Endothelial cell of umbilical vein (primary cell): ENCODE data around the gene ACTL10. TPM values are rescaled to one million over a fixed set of nuclear protein-coding genes. Genes with fewer than 3 reads are reported as not detected.

ENCODE experiments used
- BruUV-seq: library from RNA; stranded (reverse); fragments of 400-500 nt; replicated peaks from 2 replicates; lab custom pipeline; 2021; lab: Mats Ljungman, UMichigan
- CTCF ChIA-PET: fragments of 300-600, 350-600 bp; sonication (Branson Sonifier 250); formaldehyde crosslinking; loops from one replicate; lab custom pipeline; 2021; ENCODE audit warnings: antibody characterized with exemption, inconsistent platforms; lab: Charles Lee
- POLR2A ChIA-PET: fragments of 300-600, 350-600 bp; sonication (Branson Sonifier 250); formaldehyde crosslinking; loops from one replicate; lab custom pipeline; 2021; ENCODE audit warnings: antibody characterized with exemption, inconsistent platforms; lab: Charles Lee
- DNase-seq: peaks from one replicate; pipeline ENCODE4 v3.0.0-alpha.2; 2011; ENCODE audit warnings: low read depth, low spot score
- FAIRE-seq: peaks from 2 replicates; lab custom pipeline; 2011; peaks lifted over from hg19 to GRCh38; lab: Jason Lieb, UNC
- H2AFZ ChIP-seq: 2 replicates; pipeline ENCODE4 v1.6.0; 2012; ENCODE audit warnings: low read depth, low read length, control low read depth, inconsistent platforms
- H3K27ac ChIP-seq: 2 replicates; pipeline ENCODE4 v1.5.1; 2011; ENCODE audit warnings: low read depth, mild to moderate bottlenecking, control low read depth, low read length, moderate library complexity; ENCODE audit not compliant: insufficient read depth
- H3K27me3 ChIP-seq, 2 experiments: 2 replicates each; pipeline versions ENCODE4 v1.6.0 to v1.6.1; 2011; ENCODE audit warnings: low read length in 2 of 2, mixed read lengths in 1 of 2; ENCODE audit not compliant: control insufficient read depth in 2 of 2, insufficient read depth in 2 of 2
- H3K36me3 ChIP-seq, 2 experiments: 2 replicates in 1 of 2; 3 replicates in 1 of 2; pipeline ENCODE4 v1.5.1; 2011; ENCODE audit warnings: low read length in 2 of 2, mild to moderate bottlenecking in 1 of 2, moderate library complexity in 1 of 2; ENCODE audit not compliant: control insufficient read depth in 2 of 2, insufficient read depth in 2 of 2; ENCODE audit errors: extremely low read depth in 1 of 2
- H3K4me1 ChIP-seq: 3 replicates; pipeline ENCODE4 v1.5.1; 2011; ENCODE audit warnings: mild to moderate bottlenecking, low read length; ENCODE audit not compliant: control insufficient read depth, insufficient read depth; ENCODE audit errors: extremely low read depth
- H3K4me2 ChIP-seq: 2 replicates; pipeline ENCODE4 v1.6.1; 2011; ENCODE audit warnings: low read length, control low read depth, mixed read lengths; ENCODE audit not compliant: insufficient read depth
- H3K4me3 ChIP-seq, 3 experiments: fragments of 200-600 bp in 1 of 3; sonication (generic), shearing (Covaris generic) in 1 of 3; replicated peaks in 1 of 3; 2 replicates each; pipeline ENCODE4 v1.5.1; 2011 to 2016; ENCODE audit warnings: control low read depth in 3 of 3, low read length in 3 of 3, mild to moderate bottlenecking in 2 of 3, inconsistent platforms in 1 of 3, low read depth in 1 of 3, moderate library complexity in 1 of 3; ENCODE audit not compliant: insufficient read depth in 1 of 3
- H3K79me2 ChIP-seq: 2 replicates; pipeline ENCODE4 v1.6.0; 2012; ENCODE audit warnings: low read length, inconsistent platforms; ENCODE audit not compliant: control insufficient read depth, insufficient read depth
- H3K9ac ChIP-seq: replicated peaks from 2 replicates; pipeline ENCODE3; 2011; ENCODE audit warnings: low read length, control low read depth; ENCODE audit not compliant: insufficient read depth; ENCODE audit errors: extremely low read depth
- H3K9me1 ChIP-seq: replicated peaks from 3 replicates; pipeline ENCODE4 v1.6.0; 2011; ENCODE audit warnings: mild to moderate bottlenecking, low read length; ENCODE audit not compliant: control insufficient read depth, insufficient read depth; ENCODE audit errors: extremely low read depth
- H3K9me3 ChIP-seq: replicated peaks from 2 replicates; pipeline ENCODE4 v1.5.1; 2012; ENCODE audit warnings: low read length, inconsistent platforms; ENCODE audit not compliant: control insufficient read depth, insufficient read depth
- H4K20me1 ChIP-seq: replicated peaks from 2 replicates; pipeline ENCODE3; 2011; ENCODE audit warnings: mild to moderate bottlenecking, low read length; ENCODE audit not compliant: control insufficient read depth, insufficient read depth; ENCODE audit errors: extremely low read depth
- CTCF ChIP-seq, 2 donors: IDR thresholded peaks; 1 replicate in 1 of 2; 2 replicates in 1 of 2; pipeline ENCODE4 v1.5.1; 2011; ENCODE audit warnings: low read length in 2 of 2, mild to moderate bottlenecking in 2 of 2, moderate library complexity in 2 of 2, control low read depth in 1 of 2, inconsistent platforms in 1 of 2, low read depth in 1 of 2; ENCODE audit not compliant: insufficient read depth in 1 of 2; ENCODE audit errors: extremely low read depth in 1 of 2
- EZH2 ChIP-seq: IDR thresholded peaks from 2 replicates; pipeline ENCODE4 v1.6.1; 2012; ENCODE audit warnings: borderline replicate concordance, low read depth, mild to moderate bottlenecking, moderate library complexity, low read length, inconsistent platforms; ENCODE audit not compliant: severe bottlenecking
- FOS ChIP-seq: IDR thresholded peaks from 2 replicates; pipeline ENCODE4 v1.6.1; 2011; ENCODE audit warnings: mild to moderate bottlenecking, low read length, moderate library complexity, borderline replicate concordance; ENCODE audit not compliant: insufficient read depth
- GATA2 ChIP-seq: IDR thresholded peaks from 2 replicates; pipeline ENCODE4 v1.7.0; 2011; ENCODE audit warnings: low read depth, mild to moderate bottlenecking, moderate library complexity, mixed read lengths, low read length; ENCODE audit not compliant: insufficient read length, insufficient read depth
- JUN ChIP-seq: IDR thresholded peaks from 2 replicates; pipeline ENCODE4 v1.6.1; 2011; ENCODE audit warnings: borderline replicate concordance, low read depth; ENCODE audit not compliant: insufficient read length, insufficient read depth
- MAX ChIP-seq: IDR thresholded peaks from 2 replicates; pipeline ENCODE4 v1.6.1; 2011; ENCODE audit not compliant: insufficient read depth, insufficient read length
- MYC ChIP-seq: IDR thresholded peaks from one replicate; pipeline ENCODE4 v1.6.1; 2011; ENCODE audit warnings: mild to moderate bottlenecking, low read depth, low read length
- POLR2A ChIP-seq: IDR thresholded peaks from 2 replicates; pipeline ENCODE4 v1.6.1; 2012; ENCODE audit warnings: low read depth, mild to moderate bottlenecking, control low read depth, low read length
- POLR2AphosphoS5 ChIP-seq: IDR thresholded peaks from 2 replicates; pipeline ENCODE4 v1.6.1; 2012; ENCODE audit warnings: low read depth, mild to moderate bottlenecking, control low read depth, low read length, moderate library complexity; ENCODE audit not compliant: insufficient read depth
- dilution Hi-C: fragments of 300-500 bp; cut with MboI; formaldehyde crosslinking; loops from one replicate; pipeline ENCODE4 v1.15.0; 2019; ENCODE audit warnings: low sequenced_read_pairs; ENCODE audit not compliant: extremely low pct_ligation_motif_present
- intact Hi-C: fragments of 100-400 bp; cut with micrococcal nuclease; formaldehyde crosslinking; loops from one replicate; pipeline ENCODE4 v1.10.0; 2022
- polyA plus RNA-seq, 4 experiments: library from polyadenylated mRNA; depleted of rRNA in 3 of 4; stranded (reverse) in 3 of 4; unstranded in 1 of 4; fragments of >200 nt; gene quantifications; 2 replicates each; pipeline versions ENCODE4 v1.2.1 to v1.2.3, GENCODE V29; 2011 to 2012; ENCODE audit warnings: missing spikeins in 1 of 4
- total RNA-seq: library from RNA; stranded (reverse); gene quantifications from 2 replicates; pipeline ENCODE4 v1.2.3, GENCODE V29; 2021

The ACTL10 gene
- total and polyA plus RNA-seq, 2 donors (not counting 3 experiments of a cell fraction or from before 2014, with no cell fraction given), result 0.92 to 1.4 TPM

GRCh38 chr20:33687993-33688937 is 21.5 kb downstream of the ACTL10 start:
- Histone ChIP-seq H3K27ac (no peak overlapping the region), H3K9me1 (no peaks in the 10 kb centered on the region), H3K4me2 (no peak overlapping the region), H3K36me3 (no peaks in the 10 kb centered on the region), H3K27me3 (no peaks in the 10 kb centered on the region), H2AFZ (no peak overlapping the region), H3K4me3 (no peak overlapping the region), H3K4me1 (peaks cover 36% of the 10 kb centered on the region), H3K9ac (no peak overlapping the region), H3K79me2 (peaks cover 15% of the 10 kb centered on the region), H3K9me3 (no peaks in the 10 kb centered on the region), H4K20me1 (no peaks in the 10 kb centered on the region)
- ChIA-PET CTCF (interaction anchor here (0.6 to 1.9 kb wide), 5 partner anchors 18 to 103 kb away, joined by 3 to 7 read pairs (median 4); partner anchors contain the start of gene PXMP4), POLR2A (no interaction called here)
- dilution Hi-C loops, result no loop called here
- intact Hi-C loops, result loop anchor here (2.0 to 5.0 kb wide), 2 partner anchors 21 to 44 kb away; partner anchors contain the start of genes ACTL10 and ZNF341
- no TSS peak for BruUV-seq
- FAIRE-seq, result peak; percentile 37
- no peak for DNase-seq
- TF ChIP-seq POLR2AphosphoS5 (no peak), EZH2 (no peak), CTCF (IDR thresholded peaks at IDR 0.05; ENCODE audit: extremely low read depth in 1 of 2, insufficient read depth in 1 of 2, low read depth in 1 of 2, low read length in 2 of 2) (no peak), MAX (no peak), POLR2A (no peak), FOS (no peak), MYC (no peak), JUN (no peak), GATA2 (no peak)
